IMR-90 (cell line): ENCODE measurements around the gene GOLT1A. TPM values are rescaled to one million over a fixed set of nuclear protein-coding genes. Genes with fewer than 3 reads are reported as not detected.
A peak's percentile ranks its signal among the peaks of the same experiment; 100 is the strongest.

Experiments
- ATAC-seq: fragments of 200-7000 bp; cut with Tn5 transposase; 2 replicates; pipeline ENCODE4 v1.9.1; 2020; ENCODE audit warnings: low read depth, mild to moderate bottlenecking, moderate library complexity
- BruUV-seq: library from RNA; stranded (reverse); fragments of 400-500 nt; replicated peaks from 2 replicates; lab custom pipeline; 2021; lab: Mats Ljungman, UMichigan
- CTCF ChIA-PET: fragments of 300-600 bp; formaldehyde crosslinking; extraction: SDS; loops from one replicate; lab custom pipeline; 2021; ENCODE audit warnings: antibody characterized with exemption; lab: Yijun Ruan, JAX
- POLR2A ChIA-PET: fragments of 300-600 bp; sonication (Branson Sonifier 250); formaldehyde crosslinking; loops from one replicate; lab custom pipeline; 2022; ENCODE audit warnings: antibody characterized with exemption; ENCODE audit not compliant: unreplicated experiment; lab: Charles Lee
- DNase-seq: peaks from one replicate; pipeline ENCODE4 v3.0.0; 2013
- H2AFZ ChIP-seq: replicated peaks from 2 replicates; pipeline ENCODE3; 2013; ENCODE audit warnings: low read length, mild to moderate bottlenecking; ENCODE audit not compliant: poor library complexity
- H2AK5ac ChIP-seq: 2 replicates; pipeline ENCODE4 v1.6.1; 2013; ENCODE audit warnings: low read depth, low read length, inconsistent platforms
- H2AK9ac ChIP-seq: replicated peaks from 2 replicates; pipeline ENCODE3; 2013; ENCODE audit warnings: mild to moderate bottlenecking, low read depth, low read length, moderate library complexity; ENCODE audit not compliant: poor library complexity
- H2BK120ac ChIP-seq: 2 replicates; pipeline ENCODE4 v1.6.1; 2013; ENCODE audit warnings: low read depth, low read length, inconsistent platforms
- H2BK15ac ChIP-seq: 3 replicates; pipeline ENCODE4 v1.6.1; 2013; ENCODE audit warnings: low read depth, low read length, inconsistent platforms
- H2BK20ac ChIP-seq: 2 replicates; pipeline ENCODE4 v1.6.1; 2013; ENCODE audit warnings: low read depth, mild to moderate bottlenecking, inconsistent platforms, low read length, moderate library complexity
- H2BK5ac ChIP-seq: 2 replicates; pipeline ENCODE4 v1.6.1; 2013; ENCODE audit warnings: mild to moderate bottlenecking, low read depth, low read length, inconsistent platforms; ENCODE audit not compliant: poor library complexity, severe bottlenecking
- H3K14ac ChIP-seq: replicated peaks from 2 replicates; pipeline ENCODE4 v1.6.1; 2013; ENCODE audit warnings: low read depth, low read length, inconsistent platforms
- H3K18ac ChIP-seq: 2 replicates; pipeline ENCODE4 v1.6.1; 2013; ENCODE audit warnings: low read depth, low read length, control low read depth
- H3K23ac ChIP-seq: 2 replicates; pipeline ENCODE4 v1.6.1; 2013; ENCODE audit warnings: low read depth, low read length, inconsistent platforms
- H3K27ac ChIP-seq: 2 replicates; pipeline ENCODE4 v1.5.1; 2013; ENCODE audit warnings: mild to moderate bottlenecking, control low read depth, low read length; ENCODE audit not compliant: insufficient read depth
- H3K27me3 ChIP-seq: 2 replicates; pipeline ENCODE4 v1.6.1; 2013; ENCODE audit warnings: low read length; ENCODE audit not compliant: control insufficient read depth, insufficient read depth
- H3K36me3 ChIP-seq: 2 replicates; pipeline ENCODE4 v1.6.1; 2013; ENCODE audit warnings: low read length, mixed read lengths; ENCODE audit not compliant: control insufficient read depth, insufficient read depth
- H3K4ac ChIP-seq: 2 replicates; pipeline ENCODE4 v1.6.1; 2013; ENCODE audit warnings: low read depth, low read length, inconsistent platforms
- H3K4me1 ChIP-seq: 2 replicates; pipeline ENCODE4 v1.6.1; 2013; ENCODE audit warnings: low read length, mixed read lengths; ENCODE audit not compliant: control insufficient read depth, insufficient read depth
- H3K4me2 ChIP-seq: 2 replicates; pipeline ENCODE4 v1.6.1; 2013; ENCODE audit warnings: low read depth, mild to moderate bottlenecking, control low read depth, low read length, moderate library complexity
- H3K4me3 ChIP-seq: 2 replicates; pipeline ENCODE4 v1.5.1; 2013; ENCODE audit warnings: low read depth, mild to moderate bottlenecking, control low read depth, low read length, moderate library complexity; ENCODE audit not compliant: insufficient read depth
- H3K56ac ChIP-seq: 2 replicates; pipeline ENCODE4 v1.6.1; 2013; ENCODE audit warnings: low read length, inconsistent platforms; ENCODE audit not compliant: insufficient read depth; ENCODE audit errors: extremely low read depth
- H3K79me1 ChIP-seq, 2 experiments: 2 replicates each; pipeline ENCODE4 v1.6.1; 2013; ENCODE audit warnings: low read length in 2 of 2, inconsistent platforms in 1 of 2, low read depth in 1 of 2
- H3K9ac ChIP-seq: 2 replicates; pipeline ENCODE4 v1.6.1; 2013; ENCODE audit warnings: low read depth, low read length, control low read depth
- H3K9me1 ChIP-seq: 2 replicates; pipeline ENCODE4 v1.6.1; 2013; ENCODE audit warnings: low read length, inconsistent platforms; ENCODE audit not compliant: insufficient read depth
- H3K9me3 ChIP-seq: 2 replicates; pipeline ENCODE4 v1.6.1; 2013; ENCODE audit warnings: low read length; ENCODE audit not compliant: control insufficient read depth, insufficient read depth
- H4K20me1 ChIP-seq: 2 replicates; pipeline ENCODE4 v1.6.1; 2013; ENCODE audit warnings: low read length, inconsistent platforms; ENCODE audit not compliant: insufficient read depth
- H4K5ac ChIP-seq: 2 replicates; pipeline ENCODE4 v1.6.1; 2013; ENCODE audit warnings: mild to moderate bottlenecking, low read depth, low read length, control low read depth
- H4K8ac ChIP-seq, 2 experiments: 2 replicates each; pipeline ENCODE4 v1.6.1; 2013; ENCODE audit warnings: low read depth in 2 of 2, low read length in 2 of 2, control low read depth in 1 of 2, inconsistent platforms in 1 of 2
- H4K91ac ChIP-seq: 2 replicates; pipeline ENCODE4 v1.6.1; 2013; ENCODE audit warnings: low read depth, low read length, inconsistent platforms; ENCODE audit not compliant: insufficient read depth
- BHLHE40 ChIP-seq: fragments of 150-350 bp; IDR thresholded peaks from 2 replicates; pipeline ENCODE4 v1.6.1; 2016; ENCODE audit warnings: mild to moderate bottlenecking, low read depth, low read length
- CEBPB ChIP-seq: IDR thresholded peaks from 2 replicates; pipeline ENCODE4 v1.6.1; 2012; ENCODE audit warnings: low read depth, low read length, improper control_type of control experiment
- CHD1 ChIP-seq: IDR thresholded peaks from 2 replicates; pipeline ENCODE4 v1.6.1; 2012; ENCODE audit warnings: low read depth, low read length, improper control_type of control experiment
- CTCF ChIP-seq: conservative IDR thresholded peaks from 2 replicates; pipeline ENCODE4 v1.5.1; 2012; ENCODE audit warnings: mild to moderate bottlenecking, low read depth, low read length, improper control_type of control experiment
- FOS ChIP-seq: fragments of 150-350 bp; IDR thresholded peaks from 2 replicates; pipeline ENCODE4 v1.6.1; 2016; ENCODE audit warnings: low read depth, low read length
- MAZ ChIP-seq: IDR thresholded peaks from 2 replicates; pipeline ENCODE4 v1.6.1; 2012; ENCODE audit warnings: low read depth, mild to moderate bottlenecking, low read length, improper control_type of control experiment, moderate library complexity, borderline replicate concordance
- MXI1 ChIP-seq: IDR thresholded peaks from 2 replicates; pipeline ENCODE4 v1.6.1; 2012; ENCODE audit warnings: low read depth, mild to moderate bottlenecking, low read length, moderate library complexity, borderline replicate concordance
- NFE2L2 ChIP-seq: fragments of 150-350 bp; IDR thresholded peaks from 2 replicates; pipeline ENCODE4 v1.6.1; 2016; ENCODE audit warnings: low read depth, mild to moderate bottlenecking, low read length
- POLR2A ChIP-seq: IDR thresholded peaks from 2 replicates; pipeline ENCODE4 v1.6.1; 2012; ENCODE audit warnings: mild to moderate bottlenecking, low read depth, low read length
- RAD21 ChIP-seq: IDR thresholded peaks from 2 replicates; pipeline ENCODE4 v1.6.1; 2012; ENCODE audit warnings: low read length, improper control_type of control experiment
- RCOR1 ChIP-seq: IDR thresholded peaks from 2 replicates; pipeline ENCODE4 v1.6.1; 2012; ENCODE audit warnings: mild to moderate bottlenecking, low read length, improper control_type of control experiment; ENCODE audit not compliant: insufficient replicate concordance
- RFX5 ChIP-seq: IDR thresholded peaks from 2 replicates; pipeline ENCODE4 v1.8.0; 2012; ENCODE audit warnings: low read depth, mild to moderate bottlenecking, low read length, moderate library complexity
- SMC3 ChIP-seq: fragments of 150-350 bp; IDR thresholded peaks from 2 replicates; pipeline ENCODE4 v1.6.1; 2016; ENCODE audit warnings: low read depth, mild to moderate bottlenecking, antibody characterized with exemption, low read length, moderate library complexity
- WGBS, 2 experiments: methylation state at CpG; one replicate each; pipeline versions ENCODE4 v1.1.5 to v1.1.7; 2013; ENCODE audit warnings: missing lambda C conversion rate in 2 of 2; ENCODE audit not compliant: insufficient read length in 1 of 2; ENCODE audit errors: extremely low coverage in 2 of 2; 5-methylcytosine and 5-hydroxymethylcytosine counted together
- dilution Hi-C: fragments of 300-500 bp; cut with HindIII; formaldehyde crosslinking; loops from one replicate; pipeline ENCODE4 v1.14.3; 2018; ENCODE audit warnings: low sequenced_read_pairs; ENCODE audit not compliant: unreplicated experiment
- in situ Hi-C: fragments of 300-500 bp; cut with MboI; formaldehyde crosslinking; loops from 3 replicates; pipeline ENCODE4 v1.14.3; 2019; ENCODE audit warnings: low sequenced_read_pairs, inconsistent platforms, mixed read lengths
- intact Hi-C: fragments of 100-400 bp; cut with micrococcal nuclease; formaldehyde crosslinking; loops from 2 replicates; pipeline ENCODE4 v1.10.0; 2022
- polyA plus RNA-seq, 3 experiments: library from polyadenylated mRNA; depleted of rRNA; stranded (reverse); fragments of >200 nt; gene quantifications; 2 replicates each; pipeline ENCODE4 v1.2.3, GENCODE V29; 2012; ENCODE audit warnings: low replicate concordance in 1 of 3
- total RNA-seq: library from RNA; depleted of rRNA; stranded (reverse); fragments of >200 nt; gene quantifications from 2 replicates; pipeline ENCODE4 v1.2.3, GENCODE V29; 2012
- TF ChIP-seq, protein P1 (sequence below): fragments of 150-350 bp; IDR thresholded peaks from 2 replicates; pipeline ENCODE4 v1.6.1; 2016; ENCODE audit warnings: low read depth, mild to moderate bottlenecking, low read length, moderate library complexity, borderline replicate concordance

GOLT1A gene
- total and polyA plus RNA-seq, 2 of the 4 experiments (the other 2 are of a cell fraction) = 0.32 TPM; not detected in 1

DNA sequence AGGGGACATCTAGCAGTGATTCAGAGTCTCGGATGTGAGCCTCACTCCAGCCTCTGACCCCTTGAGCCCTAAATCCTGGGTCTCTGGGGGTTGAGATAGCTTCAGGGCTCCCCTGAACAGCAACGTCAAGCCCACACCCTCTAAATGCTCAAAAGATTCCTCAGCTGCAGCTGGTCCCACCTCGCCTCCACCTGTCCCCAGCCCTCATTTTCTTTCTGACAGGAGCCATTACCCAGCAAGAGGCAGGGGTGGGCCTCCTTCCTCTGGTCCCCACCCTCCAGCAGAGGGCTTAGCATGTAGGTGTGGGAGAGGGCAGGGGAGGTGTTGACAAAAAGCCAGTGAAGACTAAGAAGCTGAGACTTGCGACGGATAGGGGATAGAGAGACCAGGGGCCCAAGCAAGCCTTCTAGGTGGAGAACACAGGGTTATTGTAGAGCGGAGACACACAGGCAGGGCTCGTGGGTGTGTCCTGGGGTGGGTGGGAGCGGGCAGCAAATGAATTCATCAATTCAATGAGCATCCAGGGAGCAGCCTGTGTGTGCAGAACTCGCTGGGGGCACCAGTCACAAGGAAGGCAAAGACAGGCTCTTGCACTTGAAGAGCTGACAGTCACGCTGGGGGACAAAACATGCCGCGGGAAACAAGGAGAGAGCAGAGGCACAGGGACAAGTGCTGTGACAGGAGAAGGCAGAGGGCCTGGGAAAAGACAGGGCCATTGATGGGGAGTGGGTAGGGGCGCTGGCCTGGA lies 48.9 kb upstream of the GOLT1A start:
- no peak overlapping the region for H3K4me2 ChIP-seq
- peaks cover 18% of the 10 kb centered on the region for H3K4me1 ChIP-seq
- no peak overlapping the region for H2AFZ ChIP-seq
- TF ChIP-seq NFE2L2 (no peak), MAZ (no peak), CTCF (no peak), MXI1 (no peak), POLR2A (no peak), BHLHE40 (no peak), RFX5 (no peak), RCOR1 (no peak), RAD21 (no peak), CHD1 (no peak), CEBPB (no peak), FOS (no peak), SMC3 (no peak)
- TF ChIP-seq, protein P1, sequence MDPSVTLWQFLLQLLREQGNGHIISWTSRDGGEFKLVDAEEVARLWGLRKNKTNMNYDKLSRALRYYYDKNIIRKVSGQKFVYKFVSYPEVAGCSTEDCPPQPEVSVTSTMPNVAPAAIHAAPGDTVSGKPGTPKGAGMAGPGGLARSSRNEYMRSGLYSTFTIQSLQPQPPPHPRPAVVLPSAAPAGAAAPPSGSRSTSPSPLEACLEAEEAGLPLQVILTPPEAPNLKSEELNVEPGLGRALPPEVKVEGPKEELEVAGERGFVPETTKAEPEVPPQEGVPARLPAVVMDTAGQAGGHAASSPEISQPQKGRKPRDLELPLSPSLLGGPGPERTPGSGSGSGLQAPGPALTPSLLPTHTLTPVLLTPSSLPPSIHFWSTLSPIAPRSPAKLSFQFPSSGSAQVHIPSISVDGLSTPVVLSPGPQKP = no peak
- no peak overlapping the region for H2BK20ac ChIP-seq
- no peak overlapping the region for H4K8ac ChIP-seq
- no peaks in the 10 kb centered on the region for H3K9me3 ChIP-seq
- 80% methylated on average over 5 of the region's 13 CpGs; no CpG with 5 or more reads in 1 of the 2 experiments for WGBS, 2 experiments
- no peak overlapping the region; the same call in 1 of the 2 replicates for H3K4ac ChIP-seq
- H3K36me3 ChIP-seq = peaks cover 34% of the 10 kb centered on the region
- no peak overlapping the region for H2AK9ac ChIP-seq
- H2AK5ac ChIP-seq = peak overlapping the region; percentile 54; the same call in 1 of the 2 replicates
- no peak overlapping the region for H3K56ac ChIP-seq
- dilution Hi-C loops (no loop called here), intact Hi-C loops (no loop called here), in situ Hi-C loops (no loop called here)
- no peak overlapping the region; the same call in 1 of the 2 replicates for H2BK120ac ChIP-seq
- no peak overlapping the region for H3K27ac ChIP-seq
- ChIA-PET CTCF (interaction anchor here (1.7 to 2.3 kb wide), 2 partner anchors 97 to 101 kb away, joined by 6 to 10 read pairs; partner anchors contain the start of gene PLEKHA6), POLR2A (interaction anchor here (0.5 kb wide), 1 partner anchor 68 kb away, joined by 3 read pairs; no protein-coding TSS in a partner anchor)
- H3K9ac ChIP-seq = no peak overlapping the region
- H2BK15ac ChIP-seq = no peak overlapping the region
- no peak overlapping the region for H3K4me3 ChIP-seq
- no peak overlapping the region for H3K14ac ChIP-seq
- no peak overlapping the region for H2BK5ac ChIP-seq
- BruUV-seq = no TSS peak
- H3K27me3 ChIP-seq = no peaks in the 10 kb centered on the region
- DNase-seq = no peak
- H4K20me1 ChIP-seq = no peaks in the 10 kb centered on the region
- no peak overlapping the region for H3K23ac ChIP-seq
- no peak overlapping the region for H4K5ac ChIP-seq
- H3K9me1 ChIP-seq = peaks cover 12% of the 10 kb centered on the region; the same call in 1 of the 2 replicates
- peak overlapping the region; percentile 18; the same call in 1 of the 2 replicates for H3K18ac ChIP-seq
- H3K79me1 ChIP-seq = no peaks in the 10 kb centered on the region
- no peak for ATAC-seq
- H4K91ac ChIP-seq = no peak overlapping the region
